ENCODE results near the gene MYORG.
"Not testable (repeated sequence)": the region's sequence is repeated elsewhere in the genome, so short reads cannot be mapped to it uniquely, and the experiment has no call there.

The MYORG gene

DNA sequence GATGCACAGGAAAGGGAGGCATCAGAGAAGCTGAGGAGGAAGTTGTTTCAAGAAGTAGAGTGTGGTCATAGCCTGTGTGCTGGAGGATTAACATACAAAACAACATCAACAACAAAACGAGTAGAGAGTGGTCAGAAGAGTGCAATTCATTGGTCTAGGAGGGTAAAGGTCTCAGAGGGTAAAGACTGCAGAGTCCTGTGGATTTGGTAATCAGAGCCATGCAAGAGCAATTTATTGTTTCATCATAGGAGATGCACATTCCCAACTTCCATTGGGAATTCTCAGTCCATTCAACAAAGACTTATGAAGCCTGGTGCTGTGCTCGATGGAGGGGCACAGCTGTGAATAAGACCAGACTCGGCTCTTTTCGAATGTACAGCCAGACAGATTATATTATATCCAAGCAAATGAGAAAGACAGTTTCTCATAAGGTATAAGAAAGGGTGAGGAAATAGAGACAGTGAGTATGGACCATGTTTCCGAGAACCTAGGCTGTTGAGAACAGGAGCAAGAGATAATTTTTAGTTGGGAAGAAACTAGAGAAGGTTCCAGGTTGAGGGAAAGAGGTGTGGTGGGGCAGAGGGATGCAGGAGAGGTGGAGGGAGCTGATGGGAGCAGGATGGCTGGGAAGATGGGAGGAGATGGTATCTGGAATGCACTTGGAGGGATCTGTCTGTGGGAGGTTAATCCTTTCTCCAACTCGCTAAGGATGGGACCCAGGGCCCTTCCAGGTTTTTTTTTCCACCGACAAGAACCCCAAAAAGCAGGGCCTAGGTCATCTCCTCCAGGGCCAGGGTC lies 7.9 kb upstream of the MYORG start:
- no peak for DNase-seq

DNA sequence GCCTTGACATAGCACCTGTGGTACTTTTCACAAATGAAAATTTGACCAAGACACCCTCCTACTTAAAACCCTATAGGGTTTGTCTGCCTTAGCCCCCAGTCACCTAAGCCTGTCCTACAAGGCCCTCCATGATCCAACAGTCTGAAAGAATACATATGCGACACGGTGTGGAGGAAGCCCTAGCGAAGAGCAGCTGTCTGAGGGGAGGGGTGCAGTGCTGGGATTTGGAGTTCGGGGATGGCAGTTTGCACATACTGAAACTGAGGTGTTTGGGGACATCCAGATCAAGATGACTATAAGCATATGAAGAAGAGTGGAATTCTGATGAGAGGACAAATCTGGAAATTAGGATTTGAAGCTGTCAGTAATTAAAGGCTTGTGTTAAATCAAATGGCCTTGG lies 7.2 kb upstream of the MYORG start:
- no peak for DNase-seq

DNA sequence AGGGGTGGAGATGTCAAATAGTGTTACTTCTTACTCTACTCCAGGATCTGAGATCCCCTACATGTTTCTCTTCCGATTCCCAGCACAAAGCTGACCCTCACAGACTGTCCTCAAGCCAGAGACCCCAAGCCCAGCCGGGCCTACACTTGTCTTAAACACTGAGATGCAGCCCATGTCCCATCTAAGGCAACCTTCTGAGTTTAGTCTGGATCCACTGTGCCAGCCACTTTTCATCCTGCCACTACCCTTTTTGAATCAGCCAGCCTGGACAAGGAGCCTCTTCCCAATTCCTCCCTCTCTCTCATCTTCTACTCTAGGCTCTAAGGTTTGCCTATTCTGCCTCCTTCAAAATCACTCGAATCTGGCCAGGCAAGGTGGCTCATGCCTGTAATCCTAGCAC lies 6.2 kb upstream of the MYORG start:
- DNase-seq, result no peak

DNA sequence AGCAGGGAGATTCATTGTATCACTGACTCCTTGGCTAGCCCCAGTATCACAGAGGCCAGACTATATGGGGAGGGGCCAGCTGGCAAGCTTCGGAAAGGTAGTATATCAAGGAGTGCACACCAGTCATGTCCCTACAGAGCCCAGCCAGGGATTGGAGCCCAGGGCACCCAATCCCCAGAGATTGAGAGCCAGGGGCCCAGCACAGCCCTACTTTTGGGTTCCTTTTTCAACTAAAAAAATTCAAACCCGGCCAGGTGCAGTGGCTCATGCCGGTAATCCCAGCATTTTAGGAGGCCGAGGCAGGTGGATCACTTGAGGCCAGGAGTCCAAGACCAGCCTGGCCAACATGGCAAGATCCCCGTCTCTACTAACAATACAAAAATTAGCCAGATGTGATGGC lies 5.4 kb upstream of the MYORG start:
- DNase-seq, result no peak

DNA sequence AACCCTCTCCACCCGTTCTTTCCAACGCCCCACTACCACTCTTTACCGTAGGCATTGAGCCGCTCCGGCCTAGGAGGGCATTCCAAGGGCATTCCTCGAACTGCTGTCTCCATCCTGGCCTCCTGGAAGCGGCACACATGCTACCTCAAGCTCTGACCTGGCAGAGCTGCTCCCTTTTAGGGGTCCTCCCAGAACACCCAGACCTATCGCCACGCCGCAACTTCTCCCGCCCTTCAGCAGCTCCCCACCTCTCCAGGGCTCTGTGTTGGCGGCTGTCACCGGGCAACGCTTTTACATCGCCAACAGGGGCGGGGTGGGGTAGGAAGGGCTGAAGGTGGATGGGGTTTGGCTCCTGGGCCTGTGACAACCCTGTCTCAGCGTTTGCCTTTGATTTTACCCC lies 4.6 kb upstream of the MYORG start:
- DNase-seq, result no peak

DNA sequence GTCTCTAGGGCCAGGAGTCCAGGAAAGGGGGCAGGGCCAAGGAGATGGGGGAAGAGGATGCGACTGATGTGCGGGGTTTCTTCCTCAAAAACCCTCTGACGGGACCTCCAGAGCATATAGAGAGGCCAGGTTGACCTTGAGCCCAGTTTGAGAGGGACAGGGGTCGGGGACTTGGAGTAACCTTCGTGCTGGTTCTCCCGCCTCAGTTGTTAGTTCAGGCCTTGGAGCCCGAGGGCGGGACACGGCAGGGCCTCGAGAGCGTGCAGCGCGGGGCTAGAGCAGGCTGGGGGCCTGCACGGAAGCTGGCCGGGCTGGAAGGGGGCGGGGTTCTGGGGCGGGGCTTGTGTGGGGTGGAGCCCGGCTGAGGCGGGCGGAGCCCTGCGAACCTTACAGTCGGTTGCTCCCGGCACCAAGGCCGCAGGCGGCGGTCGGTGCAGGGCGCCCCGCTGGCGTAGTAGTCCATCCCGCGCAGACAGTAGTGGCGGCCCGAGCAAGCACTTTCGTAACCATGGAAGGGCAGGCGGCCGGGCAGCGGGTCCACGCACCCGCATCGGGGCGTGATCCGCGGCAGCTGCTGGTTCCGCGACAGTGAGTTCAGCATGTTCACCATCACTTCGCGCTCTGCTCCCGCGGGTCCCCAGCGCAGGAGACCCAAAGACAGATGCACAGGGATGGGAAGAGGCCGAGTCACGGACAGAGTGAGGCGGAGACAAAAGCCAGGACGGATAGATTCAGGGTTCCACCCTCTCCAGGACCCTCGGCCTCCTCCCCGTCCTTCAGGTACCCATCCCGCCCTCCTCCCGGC lies 4.0 kb upstream of the MYORG start:
- DNase-seq, result peak; percentile 73

DNA sequence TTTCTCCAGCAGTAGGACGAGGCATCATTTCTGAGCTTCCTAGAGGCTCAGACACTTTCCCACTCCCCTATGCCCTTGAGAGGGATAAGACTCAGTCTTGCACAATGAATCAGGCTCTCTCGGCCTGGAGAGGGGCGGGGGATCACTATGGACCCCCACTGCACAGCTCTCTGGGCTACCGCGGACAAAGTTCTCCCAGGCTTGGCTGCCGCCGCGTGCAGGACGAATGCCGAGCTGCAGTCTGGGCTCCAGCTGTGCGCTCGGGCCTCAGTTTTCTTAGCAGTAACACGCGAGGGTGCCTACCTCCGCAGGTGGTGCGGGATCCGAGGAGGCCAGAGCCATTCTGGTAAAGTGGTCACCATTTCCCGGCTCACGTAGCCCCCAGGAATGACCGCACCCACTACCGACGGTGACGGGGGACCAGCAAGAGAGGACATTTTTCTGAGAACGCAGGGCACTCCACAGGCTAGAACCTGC lies 3.4 kb upstream of the MYORG start:
- DNase-seq, result no peak

DNA sequence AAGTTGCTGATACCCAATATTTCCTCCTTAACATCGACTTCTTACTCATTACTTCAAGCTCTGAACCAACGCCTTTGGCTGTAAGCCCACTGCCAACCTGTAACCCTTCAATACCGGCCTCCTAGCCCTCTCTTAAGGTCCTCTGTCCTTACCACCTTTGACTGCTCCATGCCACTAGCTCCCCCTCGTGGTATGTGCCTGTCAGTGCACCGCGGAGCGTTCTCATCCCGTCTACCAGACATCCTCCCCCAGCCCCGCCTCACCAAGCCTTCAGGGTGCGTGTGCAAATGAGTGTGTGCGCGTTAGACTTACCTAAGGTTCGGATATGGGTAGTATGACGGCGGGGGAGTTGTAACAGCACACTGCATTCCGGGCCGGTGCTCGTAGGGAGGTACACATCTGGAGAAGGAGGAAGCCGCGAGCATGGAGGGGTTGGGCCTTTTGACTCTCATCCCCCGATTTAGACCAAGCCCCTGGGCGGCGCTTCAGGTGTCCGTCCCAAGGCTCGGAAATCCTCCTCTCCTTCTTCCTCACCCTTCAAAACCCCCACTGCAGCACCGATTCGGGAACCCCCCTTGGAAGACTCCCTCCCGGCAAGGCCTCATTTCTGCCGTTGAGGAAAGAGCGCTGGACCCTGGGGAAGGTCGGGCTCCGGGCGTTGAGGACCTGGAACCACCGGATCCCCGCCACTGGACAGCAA lies 2.8 kb upstream of the MYORG start:
- peak; percentile 83 for DNase-seq

DNA sequence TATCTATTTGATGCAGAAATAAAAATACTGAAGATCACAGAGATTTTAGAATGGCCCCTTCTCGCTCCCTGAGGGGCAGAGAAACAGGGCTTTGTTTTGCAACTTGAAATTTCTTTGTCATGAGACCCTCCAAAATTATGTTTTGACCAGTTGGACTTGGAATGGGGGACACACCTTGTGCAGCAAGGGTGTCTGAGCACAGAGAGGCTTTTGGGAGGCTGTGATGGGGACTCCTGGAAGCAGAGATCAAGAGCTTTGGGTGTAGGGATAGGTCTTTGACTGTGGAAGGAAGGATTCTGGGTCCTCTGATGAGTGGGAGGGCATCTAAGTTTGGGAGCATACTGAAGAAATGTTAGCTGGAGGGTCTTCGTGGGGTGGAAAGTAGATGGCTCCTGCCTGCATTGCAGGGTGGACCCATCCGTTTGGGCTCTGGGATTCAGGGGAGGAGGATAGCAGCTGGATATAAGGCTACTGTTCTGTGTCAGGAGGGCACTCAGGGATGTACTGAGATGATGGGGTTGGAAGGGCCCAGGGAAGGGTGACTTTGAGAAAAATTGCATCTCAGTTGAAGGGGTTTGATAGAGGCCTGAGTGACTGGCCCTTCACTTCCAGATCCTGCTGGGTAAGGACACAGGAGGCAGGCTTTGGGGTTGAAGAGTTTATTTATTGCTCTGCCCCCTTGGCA lies 1.8 kb upstream of the MYORG start:
- DNase-seq, result no peak

DNA sequence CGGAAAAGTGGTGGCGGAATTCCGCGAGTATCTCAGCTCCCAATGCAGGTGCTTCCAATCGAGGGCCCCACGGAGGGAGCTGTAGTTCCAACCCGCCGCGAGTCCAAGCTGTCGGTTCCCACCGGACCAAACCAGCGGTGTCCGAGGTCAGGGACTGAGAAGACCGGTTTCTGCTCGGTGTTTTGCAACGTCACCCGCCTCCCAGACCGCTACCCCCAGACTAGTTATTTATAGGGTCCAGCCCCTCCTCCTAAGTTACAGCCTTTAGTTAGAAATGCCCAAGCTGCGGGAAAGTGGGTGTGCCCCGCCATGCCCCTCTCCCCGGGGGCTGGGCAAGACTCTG lies 677 bp upstream of the MYORG start:
- DNase-seq, result no peak

DNA sequence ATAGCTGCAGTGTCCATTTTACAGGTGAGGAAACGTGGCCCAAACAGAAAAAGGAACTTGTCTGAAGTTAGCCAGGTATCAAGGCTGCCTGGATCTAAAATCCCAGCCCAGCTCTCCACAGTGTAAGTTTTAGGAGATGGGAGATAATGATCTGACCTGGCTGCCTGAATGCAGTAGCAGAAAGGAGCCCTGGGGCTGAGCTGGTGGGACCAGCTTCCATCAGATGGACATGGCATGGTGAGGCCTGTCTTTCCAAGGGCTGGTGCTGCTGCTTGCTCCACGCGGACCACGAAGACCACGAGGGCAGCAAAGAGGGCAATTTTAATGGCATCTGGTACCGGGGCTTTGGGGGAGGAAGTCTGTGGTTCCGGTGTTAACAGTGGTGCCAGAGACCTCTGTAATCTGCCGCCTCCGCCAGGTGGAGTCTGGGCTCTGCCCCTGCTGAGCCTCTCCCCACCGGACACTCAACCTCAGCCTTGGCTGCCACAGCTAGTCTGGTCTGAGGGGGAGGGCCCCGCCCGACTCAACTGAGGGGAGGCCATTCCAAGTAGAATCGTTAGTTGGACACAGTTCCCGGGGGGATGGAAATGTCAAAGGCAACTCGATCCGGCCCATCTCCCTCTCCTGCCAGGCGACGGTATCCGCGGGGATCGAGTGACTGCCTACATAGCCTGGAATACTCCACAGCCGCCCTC lies 650 bp downstream of the MYORG start:
- DNase-seq, result no peak

DNA sequence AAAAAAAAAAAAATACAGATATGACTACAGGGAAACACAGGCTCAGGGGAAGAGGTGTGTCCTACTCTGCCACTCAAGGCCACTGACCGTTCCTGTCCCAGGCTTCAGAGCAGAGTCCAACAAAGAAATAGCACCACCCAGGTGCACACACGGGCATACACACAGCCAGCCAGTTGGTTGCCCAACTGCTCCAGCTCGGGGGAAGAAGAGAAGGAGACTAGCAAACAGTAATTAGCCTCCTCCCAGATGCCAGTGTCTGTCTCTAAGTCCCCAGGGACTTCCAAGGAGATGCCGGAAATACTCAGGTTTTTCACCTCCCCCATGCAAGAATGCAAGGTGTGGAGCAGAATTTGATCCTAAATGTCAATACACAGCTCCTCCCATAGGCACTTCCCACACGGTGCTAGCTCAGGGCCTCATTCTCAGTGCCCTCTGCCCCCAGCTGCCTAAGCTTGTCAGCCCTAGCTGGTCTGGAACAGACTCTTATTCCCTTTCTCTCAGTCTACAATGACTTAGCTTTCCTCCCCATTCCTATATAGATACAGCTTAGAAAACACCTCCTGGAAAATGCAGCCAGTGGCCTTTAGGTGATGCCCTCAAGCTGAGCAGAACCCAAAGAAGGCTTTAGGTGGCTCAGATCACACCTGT lies 1.7 kb downstream of the MYORG start:
- no peak for DNase-seq

DNA sequence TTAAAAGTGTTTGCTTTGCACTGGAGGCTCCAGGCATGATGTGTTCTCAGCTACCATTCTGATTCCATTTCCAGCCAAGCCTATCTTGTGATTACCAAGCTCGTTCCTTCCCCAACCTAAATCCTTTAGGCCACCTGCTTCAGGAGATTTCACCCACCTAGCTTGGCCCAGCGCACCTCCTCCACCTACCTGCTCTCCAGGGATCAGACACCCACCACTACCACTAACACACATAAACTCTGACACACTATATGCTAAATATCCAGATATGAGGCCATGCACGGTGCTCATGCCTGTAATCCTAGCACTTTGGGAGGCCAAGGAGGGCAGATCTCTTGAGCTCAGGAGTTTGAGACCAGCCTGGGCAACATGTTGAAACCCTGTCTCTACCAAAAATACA lies 2.4 kb downstream of the MYORG start:
- DNase-seq, result no peak

DNA sequence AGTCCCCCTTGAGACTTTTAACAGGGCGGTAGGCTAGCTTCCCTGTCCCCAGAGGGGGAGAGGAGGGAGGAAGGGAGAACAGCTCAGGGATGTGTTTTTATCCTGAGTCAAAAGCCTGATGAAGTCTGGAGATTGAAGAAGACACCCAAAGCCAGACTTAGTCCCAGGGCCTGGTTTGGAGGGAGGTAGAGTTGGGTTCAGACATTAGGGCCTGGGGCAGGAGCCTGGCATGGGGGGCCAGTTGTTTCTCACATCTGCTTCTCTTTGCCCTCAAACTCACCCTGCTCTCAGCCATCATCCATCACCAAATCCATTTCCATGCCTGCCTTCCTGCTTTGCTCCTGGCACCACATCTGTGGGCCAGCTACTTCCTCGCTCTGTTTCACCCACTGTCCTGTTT lies 2.9 kb downstream of the MYORG start:
- DNase-seq, result no peak

DNA sequence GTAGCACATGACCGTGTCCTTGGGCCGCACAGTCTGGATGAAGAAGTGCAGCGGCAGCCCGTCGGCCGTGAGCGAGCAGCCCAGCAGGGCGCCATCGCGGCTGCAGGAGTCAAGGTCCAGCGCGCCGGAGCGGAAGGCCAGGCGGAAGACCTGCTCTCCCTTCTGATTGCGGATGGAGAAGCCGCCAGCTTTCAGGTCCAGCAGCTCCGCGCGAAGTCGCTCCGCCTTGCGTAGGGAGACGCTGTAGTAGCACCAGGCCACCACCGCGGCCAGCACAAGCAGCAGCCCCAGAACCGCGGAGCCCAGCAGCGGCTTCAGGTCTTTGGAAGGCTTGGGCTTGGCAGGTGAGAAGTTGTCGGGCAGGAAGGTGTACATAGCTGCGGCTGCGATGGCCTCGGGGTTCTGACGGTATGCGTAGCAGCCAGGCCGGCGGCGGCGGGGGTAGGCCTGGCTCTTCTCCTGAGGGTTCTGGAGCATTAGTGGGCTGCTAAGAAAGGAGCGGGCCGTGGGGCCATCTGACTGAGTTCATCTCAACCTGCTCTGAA lies 4.2 kb downstream of the MYORG start:
- DNase-seq, result no peak

DNA sequence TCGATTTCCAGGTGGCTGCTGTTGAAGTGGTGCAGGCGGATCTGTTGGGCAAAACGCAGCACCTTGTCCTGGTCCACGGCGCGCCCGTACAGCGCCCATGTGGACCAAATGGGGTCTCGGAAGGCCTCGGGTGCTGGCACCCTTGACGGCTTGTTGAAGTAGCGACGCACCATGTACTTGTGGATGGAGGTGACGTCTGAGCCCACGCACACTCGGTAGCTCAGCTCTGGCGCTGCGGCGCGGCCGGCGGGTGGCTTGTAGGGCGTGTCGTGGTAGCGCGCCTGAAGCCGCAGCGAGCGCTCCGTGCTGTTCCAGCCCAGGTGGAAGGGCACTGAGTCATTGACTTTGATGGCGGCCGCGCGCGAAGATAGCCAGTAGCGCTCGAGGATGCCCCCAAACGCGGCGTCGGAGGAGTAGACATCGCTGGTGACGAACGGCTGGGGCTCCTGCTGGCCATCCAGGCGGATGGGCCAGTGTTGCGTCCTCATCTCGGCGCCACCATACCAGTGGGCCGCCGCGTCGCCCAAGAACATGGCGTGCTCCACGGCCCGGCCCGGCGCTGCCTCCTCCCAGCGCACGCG lies 4.7 kb downstream of the MYORG start:
- no peak for DNase-seq

DNA sequence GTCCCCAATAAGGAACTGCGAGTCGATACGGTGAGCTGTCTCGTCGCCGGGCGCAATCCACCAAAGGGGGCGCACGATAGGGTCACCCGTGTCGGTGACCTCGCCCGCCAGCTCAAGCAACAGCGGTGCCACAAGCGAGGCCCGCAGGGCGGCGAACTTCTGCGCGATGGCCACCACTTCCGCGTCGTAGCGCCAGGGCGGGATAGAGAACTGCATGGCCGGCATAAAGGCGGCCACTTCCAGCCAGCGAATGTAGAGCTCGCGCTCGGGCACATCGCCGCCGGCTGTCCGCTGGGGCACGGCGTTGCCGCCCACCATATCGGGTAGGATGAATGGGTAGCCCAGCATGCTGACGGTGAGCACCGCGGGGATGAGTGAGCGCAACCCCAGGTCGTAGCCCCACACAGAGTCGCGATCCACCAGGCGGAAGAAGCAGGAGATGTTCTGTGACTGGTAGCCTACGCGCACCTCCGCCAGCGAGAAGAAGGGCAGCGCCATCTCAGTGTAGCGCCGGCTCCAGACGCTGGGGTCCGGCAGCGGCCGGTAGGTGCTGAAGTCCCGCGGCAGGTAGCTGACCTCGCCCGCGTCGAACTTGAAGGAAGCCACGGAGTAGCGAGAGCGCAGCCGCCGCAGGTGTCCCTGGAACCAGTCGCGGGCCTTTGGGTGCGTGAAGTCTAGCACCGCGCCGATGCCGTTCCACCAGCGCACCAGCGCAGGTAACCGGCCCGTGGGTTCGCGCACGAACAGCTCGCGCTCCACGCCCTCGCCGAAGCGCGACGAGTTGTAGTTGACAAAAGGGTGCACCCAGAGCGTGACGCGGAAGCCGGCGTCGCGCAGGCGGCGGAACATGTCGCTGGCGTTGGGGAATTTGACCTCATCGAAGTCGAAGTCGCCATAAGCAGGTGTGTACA lies 5.5 kb downstream of the MYORG start:
- DNase-seq, result no peak

DNA sequence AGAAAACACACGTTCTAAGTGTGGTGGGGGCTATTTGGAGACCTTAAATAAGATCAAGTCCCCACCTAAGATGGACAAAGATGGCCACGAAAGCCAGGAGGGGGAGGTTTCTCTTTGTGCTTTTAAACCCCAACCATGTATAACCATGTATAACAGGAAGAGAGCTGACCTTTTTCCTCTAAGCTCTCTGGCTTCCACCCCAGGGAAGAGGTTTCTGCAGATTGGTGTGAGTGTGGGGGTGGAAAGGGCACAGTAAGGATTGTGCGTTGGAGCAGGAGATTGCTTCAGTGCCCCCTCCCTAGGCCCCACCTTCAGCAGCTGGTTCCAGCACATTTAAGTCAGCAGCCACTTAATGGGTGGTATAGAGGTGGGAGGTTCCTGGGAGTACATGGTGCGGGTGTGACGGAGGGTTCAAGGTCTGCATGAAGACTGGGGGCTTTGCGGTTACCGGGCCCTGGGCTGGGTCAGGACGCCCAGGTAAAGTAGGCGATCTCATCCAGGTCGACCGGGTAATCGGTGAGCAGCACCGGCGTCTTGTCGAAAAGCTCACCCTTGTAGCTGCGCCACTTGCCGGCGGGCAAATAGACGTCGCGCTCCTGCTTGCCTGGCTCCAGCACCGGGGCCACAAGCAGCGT lies 6.2 kb downstream of the MYORG start:
- DNase-seq, result no peak

DNA sequence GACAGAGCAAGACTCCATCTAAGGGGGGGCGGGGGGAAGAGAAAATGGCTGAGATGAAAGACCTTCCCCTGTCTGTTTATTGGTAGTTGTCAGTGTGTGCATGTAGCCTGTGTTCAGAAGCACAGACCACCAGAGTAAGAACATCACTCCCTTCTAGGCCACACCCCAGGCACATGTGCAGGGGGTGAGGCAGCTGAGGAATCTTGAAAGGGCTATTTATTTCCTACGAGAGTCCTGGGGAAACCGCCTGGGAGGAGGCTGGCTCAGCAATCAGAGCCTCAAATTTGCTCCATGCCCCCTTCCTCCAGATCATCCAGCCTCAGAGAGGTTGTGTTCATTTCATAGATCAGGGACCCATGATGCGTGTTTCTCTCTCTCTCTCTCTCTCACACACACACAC lies 7.1 kb downstream of the MYORG start:
- DNase-seq, result no peak

DNA sequence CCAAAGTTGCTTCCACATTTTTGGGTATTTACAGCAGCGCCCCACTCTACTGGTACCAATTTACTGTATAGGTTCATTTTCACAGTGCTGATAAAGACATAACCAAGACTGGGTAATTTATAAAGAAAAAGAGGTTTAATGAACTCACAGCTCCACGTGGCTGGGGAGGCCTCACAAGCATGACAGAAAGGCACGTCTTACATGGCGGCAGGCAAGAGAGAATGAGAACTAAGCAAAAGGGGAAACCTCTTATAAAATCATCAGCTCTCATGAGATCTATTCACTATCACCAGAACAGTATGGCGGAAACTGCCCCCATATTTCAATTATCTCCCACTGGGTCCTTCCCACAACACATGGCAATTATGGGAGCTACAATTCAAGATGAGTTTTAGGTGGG lies 7.9 kb downstream of the MYORG start:
- DNase-seq, result not testable (repeated sequence)
